CD4-positive, alpha-beta T cell treated with Interleukin-15 for 4 hours (primary cell): ENCODE measurements around the gene SCARB1.
A peak's percentile ranks its signal among the peaks of the same experiment; 100 is the strongest.

Experiments
- DNase-seq: peaks from one replicate; pipeline ENCODE4 v3.0.0-alpha.2; 2020; ENCODE audit warnings: low spot score

SCARB1 gene

GRCh38 chr12:124730455-124730932, 133.2 kb downstream of the SCARB1 start:
- no peak for DNase-seq

- DNase-seq, result no peak
These were observed 135.7 kb downstream of the SCARB1 start for GRCh38 chr12:124727922-124728321.

- peak; percentile 15 for DNase-seq
These were observed 136.3 kb downstream of the SCARB1 start for GRCh38 chr12:124727264-124727800.
